ENCODE measurements around the gene HECTD1. TPM values are rescaled to one million over a fixed set of nuclear protein-coding genes. Genes with fewer than 3 reads are reported as not detected.
"Not testable (repeated sequence)": the region's sequence is repeated elsewhere in the genome, so short reads cannot be mapped to it uniquely, and the experiment has no call there.

The HECTD1 gene
- total RNA-seq, 1 experiment from 2014 or later: 160 TPM

DNA sequence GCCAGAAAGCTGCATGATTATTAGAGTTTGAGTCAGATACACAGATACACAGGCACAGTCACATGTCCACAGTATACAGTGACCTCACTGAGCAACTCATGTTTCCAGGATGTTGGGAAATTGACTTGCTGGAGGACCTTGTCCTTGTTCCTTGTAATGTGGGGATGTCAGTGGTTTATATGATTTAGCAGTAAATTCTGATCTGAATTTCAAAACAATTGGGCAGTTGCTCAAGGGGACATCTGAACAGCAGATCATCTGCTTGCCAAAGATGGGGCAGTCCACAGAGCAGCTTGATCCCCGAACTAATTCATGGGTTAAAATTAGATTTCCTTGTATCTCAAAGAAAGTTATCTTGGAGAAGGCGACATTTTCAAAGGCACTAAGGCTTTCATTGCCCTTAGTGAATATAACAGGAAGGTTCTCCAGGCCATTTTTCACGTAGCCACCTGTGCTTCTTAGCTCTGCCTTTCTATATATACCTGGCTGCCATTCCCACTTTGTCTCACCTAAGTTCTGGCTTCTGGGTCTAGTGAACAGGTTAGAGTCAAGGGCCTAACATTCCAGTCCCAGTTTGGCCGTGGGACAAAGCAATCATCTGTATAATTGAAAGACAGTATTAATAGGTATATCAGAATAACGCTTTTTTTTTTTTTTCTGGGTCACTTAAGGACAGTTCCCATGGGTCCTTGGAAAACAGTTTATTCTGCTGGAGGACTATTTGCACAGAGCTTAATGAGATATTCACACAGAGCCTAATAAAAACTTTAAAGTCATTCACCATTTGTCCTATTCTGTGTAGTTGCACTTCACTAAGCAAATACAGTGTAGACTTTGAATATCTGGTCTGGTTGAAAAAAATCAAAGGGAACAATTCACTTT, 116.5 kb downstream of the HECTD1 start:
- no peaks in the 10 kb centered on the region for H4K20me1 ChIP-seq (ENCODE audit: insufficient read depth)
- H3K9ac ChIP-seq (ENCODE audit: low read length): no peak overlapping the region
- no peaks in the 10 kb centered on the region for H3K27me3 ChIP-seq (ENCODE audit: insufficient read depth, low read length)
- H3K79me2 ChIP-seq (ENCODE audit: insufficient read depth, low read length): no peaks in the 10 kb centered on the region
- intact Hi-C loops (cut with micrococcal nuclease): no loop called here
- H3K9me2 ChIP-seq (ENCODE audit: insufficient read depth): no peaks in the 10 kb centered on the region
- H3K4me2 ChIP-seq (ENCODE audit: low read length): no peak overlapping the region
- H3K9me3 ChIP-seq (ENCODE audit: control insufficient read depth in 1 of 2, insufficient read depth in 1 of 2, low read depth in 1 of 2, low read length in 2 of 2): no peaks in the 10 kb centered on the region
- H3K4me1 ChIP-seq (ENCODE audit: control insufficient read depth in 1 of 2, insufficient read depth in 2 of 2, low read length in 2 of 2): 0 out of 4 replicates have a peak, but pooled peaks cover 0 to 4% of the 10 kb centered on the region in 2 experiments
- TF ChIP-seq CEBPB (IDR thresholded peaks at IDR 0.05; ENCODE audit: low read depth) (no peak), ZNF274 (IDR thresholded peaks at IDR 0.05; ENCODE audit: low read depth, low read length) (no peak), POLR2A (IDR thresholded peaks at IDR 0.05; ENCODE audit: borderline replicate concordance, extremely low read depth, insufficient read depth, insufficient read length) (no peak), YY1 (IDR thresholded peaks at IDR 0.05; ENCODE audit: extremely low read depth, insufficient replicate concordance, low read depth, low read length) (no peak)
- TF ChIP-seq, protein P1, sequence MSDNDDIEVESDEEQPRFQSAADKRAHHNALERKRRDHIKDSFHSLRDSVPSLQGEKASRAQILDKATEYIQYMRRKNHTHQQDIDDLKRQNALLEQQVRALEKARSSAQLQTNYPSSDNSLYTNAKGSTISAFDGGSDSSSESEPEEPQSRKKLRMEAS (IDR thresholded peaks at IDR 0.05): no peak
- no peak overlapping the region for H3K27ac ChIP-seq (ENCODE audit: low read depth, low read length)
- ChIA-PET POLR2A (interaction anchor here (1.0 kb wide), 1 partner anchor 329 kb away, joined by 3 read pairs; the partner anchor contains the start of gene HEATR5A), RAD21 (ENCODE audit: low non-redundant PET in 1 of 2, low total read pairs in 2 of 2, uncharacterized antibody in 2 of 2, unreplicated experiment in 2 of 2) (no interaction called here), CTCF (interaction anchor here (0.8 kb wide), 1 partner anchor 9 kb away, joined by 3 read pairs; no protein-coding TSS in a partner anchor)
- BruUV-seq (replicated peaks): no TSS peak
- ATAC-seq (no peak; the same call in 1 of the 2 replicates), DNase-seq (ENCODE audit: low read depth, low spot score) (no peak)
- H3K36me3 ChIP-seq (ENCODE audit: control insufficient read depth in 1 of 2, insufficient read depth in 2 of 2, low read length in 2 of 2): no peaks in the 10 kb centered on the region
- no peak overlapping the region for H2AFZ ChIP-seq (ENCODE audit: low read depth, low read length, poor library complexity, severe bottlenecking)
- H3K4me3 ChIP-seq (replicated peaks in 1 of 2; ENCODE audit: low read depth in 1 of 2, low read length in 2 of 2): no peak overlapping the region

DNA sequence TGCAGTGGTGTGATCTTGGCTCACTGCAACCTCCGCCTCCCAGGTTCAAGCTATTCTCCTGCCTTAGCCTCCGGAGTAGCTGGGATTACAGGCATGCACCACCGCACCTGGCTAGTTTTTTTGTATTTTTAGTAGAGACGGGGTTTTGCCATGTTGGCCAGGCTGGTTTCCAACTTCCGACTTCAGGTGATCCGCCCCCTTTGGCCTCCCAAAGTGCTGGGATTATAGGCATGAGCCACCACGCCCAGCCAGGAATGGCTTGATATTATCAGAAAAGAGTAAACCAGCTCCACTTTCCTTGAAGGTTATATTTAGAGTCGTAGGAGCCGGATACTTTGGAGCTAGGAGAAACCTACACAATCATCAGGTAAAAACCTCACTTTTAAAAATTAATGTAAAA, 121.1 kb downstream of the HECTD1 start:
- H3K9me3 ChIP-seq (ENCODE audit: control insufficient read depth in 1 of 2, insufficient read depth in 1 of 2, low read depth in 1 of 2, low read length in 2 of 2); BruUV-seq (replicated peaks); H3K9me2 ChIP-seq (ENCODE audit: insufficient read depth); POLR2A ChIA-PET; H3K4me1 ChIP-seq (ENCODE audit: control insufficient read depth in 1 of 2, insufficient read depth in 2 of 2, low read length in 2 of 2); H3K36me3 ChIP-seq (ENCODE audit: control insufficient read depth in 1 of 2, insufficient read depth in 2 of 2, low read length in 2 of 2); H3K4me2 ChIP-seq (ENCODE audit: low read length); H3K27ac ChIP-seq (ENCODE audit: low read depth, low read length); H2AFZ ChIP-seq (ENCODE audit: low read depth, low read length, poor library complexity, severe bottlenecking); H3K9ac ChIP-seq (ENCODE audit: low read length); DNase-seq (ENCODE audit: low read depth, low spot score); RAD21 ChIA-PET (ENCODE audit: low non-redundant PET in 1 of 2, low total read pairs in 2 of 2, uncharacterized antibody in 2 of 2, unreplicated experiment in 2 of 2); intact Hi-C loops (cut with micrococcal nuclease); H3K27me3 ChIP-seq (ENCODE audit: insufficient read depth, low read length); H4K20me1 ChIP-seq (ENCODE audit: insufficient read depth); ATAC-seq; H3K79me2 ChIP-seq (ENCODE audit: insufficient read depth, low read length); H3K4me3 ChIP-seq (replicated peaks in 1 of 2; ENCODE audit: low read depth in 1 of 2, low read length in 2 of 2): not testable (repeated sequence)
- CTCF ChIA-PET: interaction anchor here (1.3 kb wide), 1 partner anchor 9 kb away, joined by 4 read pairs; no protein-coding TSS in a partner anchor

Measured in HCT116 (cell line).